SU-DHL-6 (cell line): ENCODE results near the gene ZFP1.

Source experiments
- EZH2phosphoT487 ChIP-seq: fragments of 200-600 bp; sonication (generic), shearing (Covaris generic); conservative IDR thresholded peaks from 2 replicates; pipeline ENCODE4 v1.6.1; 2018; ENCODE audit warnings: mild to moderate bottlenecking, antibody characterized with exemption, low read length, moderate library complexity, mixed read lengths
- TF ChIP-seq, protein P1 (sequence below): fragments of 200-600 bp; sonication (generic); IDR thresholded peaks from one replicate; pipeline ENCODE4 v1.5.1; 2017; ENCODE audit warnings: antibody characterized with exemption, mild to moderate bottlenecking, low read length, moderate library complexity; ENCODE audit not compliant: insufficient read depth, poor library complexity, severe bottlenecking

DNA sequence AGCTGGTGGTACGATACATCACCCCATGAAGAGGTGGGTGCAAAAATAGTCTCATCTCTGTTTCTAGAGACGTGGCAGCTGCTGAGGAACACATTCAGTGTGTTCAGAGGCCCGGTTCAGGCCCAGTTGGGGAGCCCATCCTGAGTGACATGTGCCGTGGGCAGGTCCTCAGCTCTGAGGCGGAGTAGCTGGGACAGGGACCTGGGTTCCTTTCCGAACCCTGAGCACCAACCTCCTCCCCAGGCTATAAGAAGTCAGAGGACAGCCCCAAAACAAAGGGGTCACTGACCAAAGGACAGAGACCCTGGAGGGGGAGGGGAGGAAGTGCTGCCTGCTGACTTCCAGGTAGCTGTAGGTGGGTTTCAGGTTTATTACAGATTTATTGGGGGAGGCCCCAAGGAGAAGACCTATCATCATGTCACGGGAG lies 36.8 kb upstream of the ZFP1 start:
- TF ChIP-seq, protein P1, sequence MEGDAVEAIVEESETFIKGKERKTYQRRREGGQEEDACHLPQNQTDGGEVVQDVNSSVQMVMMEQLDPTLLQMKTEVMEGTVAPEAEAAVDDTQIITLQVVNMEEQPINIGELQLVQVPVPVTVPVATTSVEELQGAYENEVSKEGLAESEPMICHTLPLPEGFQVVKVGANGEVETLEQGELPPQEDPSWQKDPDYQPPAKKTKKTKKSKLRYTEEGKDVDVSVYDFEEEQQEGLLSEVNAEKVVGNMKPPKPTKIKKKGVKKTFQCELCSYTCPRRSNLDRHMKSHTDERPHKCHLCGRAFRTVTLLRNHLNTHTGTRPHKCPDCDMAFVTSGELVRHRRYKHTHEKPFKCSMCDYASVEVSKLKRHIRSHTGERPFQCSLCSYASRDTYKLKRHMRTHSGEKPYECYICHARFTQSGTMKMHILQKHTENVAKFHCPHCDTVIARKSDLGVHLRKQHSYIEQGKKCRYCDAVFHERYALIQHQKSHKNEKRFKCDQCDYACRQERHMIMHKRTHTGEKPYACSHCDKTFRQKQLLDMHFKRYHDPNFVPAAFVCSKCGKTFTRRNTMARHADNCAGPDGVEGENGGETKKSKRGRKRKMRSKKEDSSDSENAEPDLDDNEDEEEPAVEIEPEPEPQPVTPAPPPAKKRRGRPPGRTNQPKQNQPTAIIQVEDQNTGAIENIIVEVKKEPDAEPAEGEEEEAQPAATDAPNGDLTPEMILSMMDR: no peak
- TF ChIP-seq EZH2phosphoT487: no peak
